Aorta (tissue), 5 donors: ENCODE results near the gene TUBA1A. TPM values are rescaled to one million over a fixed set of nuclear protein-coding genes. Genes with fewer than 3 reads are reported as not detected.
"Not testable (repeated sequence)": the region's sequence is repeated elsewhere in the genome, so short reads cannot be mapped to it uniquely, and the experiment has no call there.

Experiments
- ATAC-seq: fragments of 200-7000 bp; cut with Tn5 transposase; one replicate; pipeline ENCODE4 v1.9.1; 2022; ENCODE audit warnings: moderate library complexity; ENCODE audit not compliant: low FRiP score
- DNase-seq, 2 donors: peaks; one replicate each; pipeline ENCODE4 v3.0.0-alpha.2; 2020
- H3K27ac ChIP-seq, 2 donors: one replicate each; pipeline ENCODE4 v1.5.1; 2013; ENCODE audit warnings: low read length in 2 of 2, mild to moderate bottlenecking in 2 of 2, moderate library complexity in 2 of 2, control low read depth in 1 of 2, inconsistent platforms in 1 of 2, low read depth in 1 of 2
- H3K27me3 ChIP-seq, 2 donors: one replicate each; pipeline ENCODE4 v1.6.1; 2013; ENCODE audit warnings: control low read depth in 1 of 2, low read length in 1 of 2, mild to moderate bottlenecking in 1 of 2, moderate library complexity in 1 of 2; ENCODE audit not compliant: insufficient read depth in 2 of 2, control insufficient read depth in 1 of 2
- H3K36me3 ChIP-seq, 2 donors: one replicate each; pipeline ENCODE4 v1.6.1; 2013; ENCODE audit warnings: control low read depth in 1 of 2, low read length in 1 of 2, mild to moderate bottlenecking in 1 of 2; ENCODE audit not compliant: insufficient read depth in 2 of 2, control insufficient read depth in 1 of 2
- H3K4me1 ChIP-seq, 2 donors: one replicate each; pipeline ENCODE4 v1.6.1; 2013; ENCODE audit warnings: low read length in 2 of 2, control low read depth in 1 of 2, mild to moderate bottlenecking in 1 of 2, moderate library complexity in 1 of 2; ENCODE audit not compliant: insufficient read depth in 2 of 2, control insufficient read depth in 1 of 2
- H3K4me3 ChIP-seq, 2 donors: one replicate each; pipeline ENCODE4 v1.5.1; 2013; ENCODE audit warnings: low read length in 2 of 2, control low read depth in 1 of 2, mild to moderate bottlenecking in 1 of 2
- H3K9me3 ChIP-seq: one replicate; pipeline ENCODE4 v1.6.1; 2013; ENCODE audit warnings: mild to moderate bottlenecking, low read length; ENCODE audit not compliant: control insufficient read depth
- WGBS, 2 donors: extraction: QIAGEN DNeasy Blood & Tissue Kit; methylation state at CpG; one replicate each; pipeline ENCODE4 v1.1.7; 2013; 5-methylcytosine and 5-hydroxymethylcytosine counted together
- intact Hi-C, 2 donors: fragments of 100-400 bp; cut with DNase I; formaldehyde crosslinking; loops; one replicate each; pipeline versions ENCODE4 v1.14.2 to v1.15.0; 2022
- polyA plus RNA-seq, 2 donors: library from polyadenylated mRNA; stranded (reverse); fragments of 200-250 nt; gene quantifications; one replicate each; pipeline ENCODE4 v1.2.3, GENCODE V29; 2013
- total RNA-seq, 2 donors: library from RNA; stranded (reverse); fragmentation: NEBNext Ultra II Directional; extraction: Animal tissue kit (Norgen Biotek cat#: 25700); gene quantifications; one replicate each; pipeline ENCODE4 v1.2.1, GENCODE V29; 2021
- donor health status: healthy with polysubstance abuse.
- donor health status: Bipolar disorder and iron deficiency.
- donor health status: DM: no; HTN: no; CAD: no.
- donor health status: DM: no; HTN: no; CAD: no.
- donor health status: DM: yes; HTN: yes; CAD: no.

TUBA1A gene
- total and polyA plus RNA-seq, 4 donors: 102 to 253 (median 160) TPM

- H3K4me1 ChIP-seq, H3K9me3 ChIP-seq, DNase-seq, H3K4me3 ChIP-seq, intact Hi-C loops, H3K36me3 ChIP-seq, H3K27me3 ChIP-seq, H3K27ac ChIP-seq, ATAC-seq: not testable (repeated sequence)
- 89% methylated on average over 15 of the region's 15 CpGs for WGBS, 2 donors
Observed at GRCh38 chr12:49183214-49183950, 5.5 kb downstream of the TUBA1A start.

GRCh38 chr12:49174218-49174617 lies 14.7 kb downstream of the TUBA1A start:
- intact Hi-C loops: no loop called here
- Histone ChIP-seq H3K27me3 (no peaks in the 10 kb centered on the region), H3K9me3 (no peaks in the 10 kb centered on the region), H3K4me3 (no peak overlapping the region), H3K36me3 (no peaks in the 10 kb centered on the region), H3K4me1 (no peaks in the 10 kb centered on the region), H3K27ac (no peak overlapping the region)
- 79 to 85% methylated on average over 5 of the region's 5 CpGs for WGBS, 2 donors
- DNase-seq (no peak), ATAC-seq (no peak)

- intact Hi-C loops: no loop called here
- no peak for ATAC-seq
- H3K4me3 ChIP-seq: no peak overlapping the region
- no peaks in the 10 kb centered on the region for H3K27me3 ChIP-seq
- no peaks in the 10 kb centered on the region for H3K9me3 ChIP-seq
- H3K27ac ChIP-seq: no peak overlapping the region
- no peak for DNase-seq
- no peaks in the 10 kb centered on the region for H3K36me3 ChIP-seq
- H3K4me1 ChIP-seq: no peaks in the 10 kb centered on the region
Observed at GRCh38 chr12:49170924-49171323, 18.0 kb downstream of the TUBA1A start.

- DNase-seq: no peak
- H3K4me3 ChIP-seq: no peak overlapping the region
- 87 to 95% methylated on average over 2 of the region's 2 CpGs for WGBS, 2 donors
- no peaks in the 10 kb centered on the region for H3K4me1 ChIP-seq
- no peaks in the 10 kb centered on the region for H3K9me3 ChIP-seq
- no peaks in the 10 kb centered on the region for H3K36me3 ChIP-seq
- no peak overlapping the region for H3K27ac ChIP-seq
- no peaks in the 10 kb centered on the region for H3K27me3 ChIP-seq
- intact Hi-C loops: no loop called here
- ATAC-seq: no peak
Observed at GRCh38 chr12:49165114-49165513, 23.8 kb downstream of the TUBA1A start.

GRCh38 chr12:49161901-49162300 lies 27.0 kb downstream of the TUBA1A start:
- H3K9me3 ChIP-seq, H3K36me3 ChIP-seq, H3K27ac ChIP-seq, H3K4me3 ChIP-seq, DNase-seq, H3K4me1 ChIP-seq, H3K27me3 ChIP-seq, intact Hi-C loops, ATAC-seq: not testable (repeated sequence)
- WGBS, 2 donors: 85 to 95% methylated on average over 4 of the region's 4 CpGs

- Histone ChIP-seq H3K4me1 (no peaks in the 10 kb centered on the region), H3K27ac (no peak overlapping the region), H3K9me3 (no peaks in the 10 kb centered on the region), H3K4me3 (no peak overlapping the region), H3K36me3 (no peaks in the 10 kb centered on the region), H3K27me3 (no peaks in the 10 kb centered on the region)
- intact Hi-C loops: no loop called here
- ATAC-seq (no peak), DNase-seq (no peak)
- 78 to 83% methylated on average over 6 of the region's 6 CpGs for WGBS, 2 donors
Observed at GRCh38 chr12:49161092-49161795, 27.6 kb downstream of the TUBA1A start.

- Histone ChIP-seq H3K9me3 (no peaks in the 10 kb centered on the region), H3K27me3 (no peaks in the 10 kb centered on the region), H3K27ac (no peak overlapping the region), H3K4me1 (no peaks in the 10 kb centered on the region), H3K4me3 (no peak overlapping the region), H3K36me3 (no peaks in the 10 kb centered on the region)
- DNase-seq (no peak), ATAC-seq (no peak)
- 79 to 82% methylated on average over 2 of the region's 2 CpGs for WGBS, 2 donors
- intact Hi-C loops: no loop called here
Observed at GRCh38 chr12:49160399-49160798, 28.5 kb downstream of the TUBA1A start.

- Histone ChIP-seq H3K27me3 (no peaks in the 10 kb centered on the region), H3K9me3 (no peaks in the 10 kb centered on the region), H3K4me1 (no peaks in the 10 kb centered on the region), H3K27ac (no peak overlapping the region), H3K4me3 (no peak overlapping the region), H3K36me3 (no peaks in the 10 kb centered on the region)
- DNase-seq (no peak), ATAC-seq (no peak)
- intact Hi-C loops: no loop called here
- WGBS, 2 donors: 68 to 74% methylated on average over 3 of the region's 3 CpGs
Observed at GRCh38 chr12:49154221-49154620, 34.7 kb downstream of the TUBA1A start.

GRCh38 chr12:49147384-49147783 lies 41.5 kb downstream of the TUBA1A start:
- no peak overlapping the region for H3K27ac ChIP-seq
- H3K4me1 ChIP-seq: no peaks in the 10 kb centered on the region
- ATAC-seq: no peak
- H3K27me3 ChIP-seq: no peaks in the 10 kb centered on the region
- 91 to 98% methylated on average over 2 of the region's 2 CpGs for WGBS, 2 donors
- no peaks in the 10 kb centered on the region for H3K36me3 ChIP-seq
- H3K4me3 ChIP-seq: no peak overlapping the region
- no peaks in the 10 kb centered on the region for H3K9me3 ChIP-seq
- intact Hi-C loops: no loop called here
- no peak for DNase-seq
